ENCODE measurements around the gene DOCK3.
"Not testable (repeated sequence)": the region's sequence is repeated elsewhere in the genome, so short reads cannot be mapped to it uniquely, and the experiment has no call there.

The DOCK3 gene

GRCh38 chr3:50811893-50812292, 137.2 kb downstream of the DOCK3 start:
- DNase-seq: no peak

GRCh38 chr3:50815844-50816243, 141.1 kb downstream of the DOCK3 start:
- DNase-seq: no peak

- no peak for DNase-seq
Observed at GRCh38 chr3:50816894-50817293, 142.2 kb downstream of the DOCK3 start.

GRCh38 chr3:50817756-50818529, 143.2 kb downstream of the DOCK3 start:
- no peak for DNase-seq

- DNase-seq: no peak
Observed at GRCh38 chr3:50819882-50820281, 145.2 kb downstream of the DOCK3 start.

- no peak for DNase-seq
Observed at GRCh38 chr3:50825841-50826240, 151.1 kb downstream of the DOCK3 start.

GRCh38 chr3:50830451-50830850, 155.7 kb downstream of the DOCK3 start:
- DNase-seq: no peak

- not testable (repeated sequence) for DNase-seq
Observed at GRCh38 chr3:50831009-50831408, 156.3 kb downstream of the DOCK3 start.

GRCh38 chr3:50840983-50841489, 166.3 kb downstream of the DOCK3 start:
- no peak for DNase-seq

- DNase-seq: no peak
Observed at GRCh38 chr3:50848308-50848707, 173.6 kb downstream of the DOCK3 start.

GRCh38 chr3:50850639-50851511, 176.1 kb downstream of the DOCK3 start:
- no peak for DNase-seq

- no peak for DNase-seq
Observed at GRCh38 chr3:50853936-50854335, 179.2 kb downstream of the DOCK3 start.

GRCh38 chr3:50862221-50862620, 187.5 kb downstream of the DOCK3 start:
- DNase-seq: no peak

GRCh38 chr3:50873376-50874157, 198.8 kb downstream of the DOCK3 start:
- no peak for DNase-seq

- not testable (repeated sequence) for DNase-seq
Observed at GRCh38 chr3:50874876-50875275, 200.1 kb downstream of the DOCK3 start.

- no peak for DNase-seq
Observed at GRCh38 chr3:50876947-50877346, 202.2 kb downstream of the DOCK3 start.

- not testable (repeated sequence) for DNase-seq
Observed at GRCh38 chr3:50882733-50883132, 208.0 kb downstream of the DOCK3 start.

- no peak for DNase-seq
Observed at GRCh38 chr3:50883755-50884154, 209.0 kb downstream of the DOCK3 start.

- DNase-seq: no peak
Observed at GRCh38 chr3:50885070-50885850, 210.5 kb downstream of the DOCK3 start.

- no peak for DNase-seq
Observed at GRCh38 chr3:50890688-50891344, 216.1 kb downstream of the DOCK3 start.

- DNase-seq: not testable (repeated sequence)
Observed at GRCh38 chr3:50901097-50901496, 226.4 kb downstream of the DOCK3 start.

- no peak for DNase-seq
Observed at GRCh38 chr3:50912746-50913145, 238.0 kb downstream of the DOCK3 start.

All from CD4-positive, alpha-beta T cell treated with Interleukin-17A for 4 hours (primary cell).